Posterior vena cava (tissue), 2 donors: ENCODE data around the gene SAMHD1. TPM values are rescaled to one million over a fixed set of nuclear protein-coding genes. Genes with fewer than 3 reads are reported as not detected.

Experiments used
- DNase-seq: peaks from one replicate; pipeline ENCODE4 v3.0.0-alpha.2; 2020; ENCODE audit warnings: low spot score
- intact Hi-C, 2 donors: fragments of 100-400 bp; cut with DNase I; formaldehyde crosslinking; loops; one replicate each; pipeline versions ENCODE4 v1.14.1 to v1.14.2; 2022 to 2023
- total RNA-seq, 2 donors: library from RNA; stranded (reverse); fragmentation: NEBNext Ultra II Directional; extraction: Animal tissue kit (Norgen Biotek cat#: 25700); gene quantifications; one replicate each; pipeline ENCODE4 v1.2.1, GENCODE V29; 2021
- donor health status: DM: yes; HTN: yes; CAD: no.
- donor health status: DM: yes; HTN: yes; CAD: no.

SAMHD1 gene
- total RNA-seq, 2 donors from 2014 or later = 250 to 419 TPM

GRCh38 chr20:36861875-36862801, 89.4 kb downstream of the SAMHD1 start:
- intact Hi-C loops = loop anchor here in 1 of 2 donors (5.0 kb wide), 1 partner anchor 35 kb away; no protein-coding TSS in a partner anchor
- peak; percentile 95 for DNase-seq

DNA sequence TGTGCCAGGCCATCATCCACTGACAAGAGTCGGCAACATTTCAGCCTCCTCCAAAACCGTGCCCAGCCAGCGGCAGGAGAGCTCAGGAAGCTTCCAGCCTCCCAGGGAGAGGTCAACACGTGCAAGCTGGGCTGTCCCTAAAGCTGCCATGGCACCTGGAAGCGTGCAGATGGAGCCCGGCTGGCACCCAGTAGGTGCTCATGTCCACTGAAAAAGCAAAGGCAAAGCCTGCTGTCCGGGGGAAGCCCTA, 90.0 kb downstream of the SAMHD1 start:
- intact Hi-C loops = loop anchor here in 1 of 2 donors (5.0 kb wide), 1 partner anchor 34 kb away; no protein-coding TSS in a partner anchor
- no peak for DNase-seq

DNA sequence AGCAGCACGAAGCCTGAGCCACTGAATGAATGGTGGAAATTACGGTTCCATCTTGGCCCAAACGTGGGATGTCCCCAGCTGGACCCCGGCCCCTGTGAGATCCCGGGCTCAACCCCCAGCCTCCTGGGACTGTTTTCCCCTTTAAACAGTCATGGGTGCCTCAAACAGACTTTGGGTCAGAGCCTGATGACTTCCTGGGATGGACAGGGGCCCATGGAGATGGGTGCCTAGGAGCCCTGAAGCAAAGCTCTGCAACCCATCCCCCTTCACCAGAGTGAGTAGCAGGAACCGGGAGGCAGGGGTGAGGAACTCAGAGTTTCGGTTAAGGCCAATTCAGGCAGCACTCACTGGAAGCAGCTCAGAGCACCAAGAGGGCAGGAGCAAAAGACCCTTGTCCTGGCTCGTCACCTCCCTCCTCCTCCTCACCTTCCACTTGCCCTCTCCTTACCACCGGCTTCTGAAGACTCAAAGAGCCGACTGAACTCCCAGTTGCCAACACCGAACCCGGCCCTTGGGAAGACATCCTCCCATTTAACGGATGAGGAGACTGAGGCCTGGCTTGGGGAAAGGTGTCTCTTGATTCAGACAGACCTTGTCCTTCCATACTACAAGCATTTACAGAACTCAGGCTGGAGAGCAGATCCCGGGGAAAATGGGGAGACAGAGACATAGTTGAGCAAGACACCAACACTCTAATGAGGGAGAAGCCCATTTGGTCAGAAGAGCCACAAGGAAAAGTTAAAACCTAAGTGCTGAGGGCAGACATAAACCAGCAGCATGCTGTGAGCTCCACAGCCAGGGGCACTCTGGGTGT, 90.5 kb downstream of the SAMHD1 start:
- intact Hi-C loops = loop anchor here in 1 of 2 donors (5.0 kb wide), 1 partner anchor 34 kb away; no protein-coding TSS in a partner anchor
- DNase-seq = no peak

- intact Hi-C loops = loop anchor here in 1 of 2 donors (5.0 kb wide), 1 partner anchor 33 kb away; no protein-coding TSS in a partner anchor
- no peak for DNase-seq
These were observed 91.2 kb downstream of the SAMHD1 start for GRCh38 chr20:36860339-36860738.

GRCh38 chr20:36859700-36860330, 91.7 kb downstream of the SAMHD1 start:
- intact Hi-C loops = loop anchor here in 1 of 2 donors (5.0 kb wide), 1 partner anchor 33 kb away; no protein-coding TSS in a partner anchor
- no peak for DNase-seq

DNA sequence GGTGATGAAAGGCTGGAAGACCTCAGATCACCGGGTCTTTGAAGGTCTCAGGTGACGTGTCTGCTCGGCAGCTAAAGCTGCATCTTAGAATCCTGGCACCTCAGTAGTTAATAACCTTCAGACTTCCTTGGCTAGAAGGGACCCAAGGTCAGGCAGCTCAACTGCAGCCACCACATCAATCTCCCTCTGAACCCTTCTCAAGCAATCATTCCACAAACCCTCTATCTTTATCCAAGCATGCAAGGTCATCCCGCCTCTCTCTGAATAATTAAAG, 92.3 kb downstream of the SAMHD1 start:
- intact Hi-C loops = no loop called here
- no peak for DNase-seq

DNA sequence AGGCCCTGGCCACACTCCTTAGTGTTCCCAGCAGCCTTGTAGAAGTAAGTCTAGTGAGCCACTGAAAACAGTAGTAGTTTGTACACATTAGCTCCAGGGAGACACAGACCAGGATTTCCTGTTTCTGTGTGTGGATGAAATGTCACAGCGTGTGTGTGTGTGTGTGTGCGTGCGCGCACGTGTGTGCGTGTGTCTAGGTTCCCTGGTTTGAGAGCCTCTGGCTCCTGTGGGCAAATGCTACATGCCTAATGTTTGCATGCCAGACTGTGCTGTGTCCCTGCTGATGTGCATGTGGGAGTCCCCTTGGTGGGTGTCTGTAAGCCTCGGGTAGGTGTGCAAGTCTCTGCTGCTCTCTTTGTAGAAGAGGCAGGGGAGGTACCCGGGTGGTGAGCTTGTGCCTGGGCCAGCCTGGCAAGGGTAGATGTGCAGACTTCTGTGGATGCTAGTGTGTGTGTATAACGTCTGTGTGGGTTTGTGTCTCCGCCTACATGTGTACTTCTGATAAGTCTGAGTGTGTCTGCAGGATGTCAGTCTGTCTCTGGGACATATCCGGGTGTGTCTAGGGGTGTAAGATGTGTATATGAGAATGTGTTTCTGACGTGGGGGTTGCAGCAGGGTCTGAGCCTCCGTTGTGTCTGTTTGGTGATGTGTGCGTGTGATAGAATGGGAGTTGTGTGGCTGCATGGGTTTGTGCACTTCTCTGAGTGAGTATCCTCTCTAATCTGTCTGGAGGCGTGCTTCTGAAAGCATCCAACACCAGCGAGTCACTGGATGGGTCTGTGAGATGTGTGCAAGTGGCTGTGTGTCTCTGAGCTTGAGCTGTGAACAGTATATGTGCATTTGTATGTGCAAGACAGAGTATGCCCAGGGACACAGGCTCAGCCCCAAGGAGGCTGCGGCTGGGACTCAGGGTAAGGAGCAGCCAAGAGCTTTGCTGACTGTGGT, 94.5 kb downstream of the SAMHD1 start:
- no peak for DNase-seq
- intact Hi-C loops = no loop called here

DNA sequence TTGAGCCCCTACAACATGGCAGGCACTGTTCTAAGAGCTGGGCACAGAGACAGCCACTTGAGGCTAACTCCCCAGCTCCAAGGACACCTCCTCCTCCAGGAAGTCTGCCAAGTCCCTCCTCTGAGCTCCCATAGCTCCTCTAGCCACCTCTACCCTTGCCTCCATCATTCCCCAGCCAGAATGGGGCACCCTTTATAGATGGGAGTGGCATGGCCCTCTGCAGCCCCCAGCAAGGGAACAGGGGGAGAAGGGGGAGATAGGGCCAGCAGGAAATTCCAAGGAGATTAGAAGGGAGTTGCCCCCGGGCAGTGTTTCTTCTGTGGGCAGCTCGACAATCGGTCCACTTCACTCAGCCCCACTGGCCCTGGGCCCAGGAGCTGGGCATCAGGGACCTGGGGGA, 95.3 kb downstream of the SAMHD1 start:
- no peak for DNase-seq
- intact Hi-C loops = no loop called here

DNA sequence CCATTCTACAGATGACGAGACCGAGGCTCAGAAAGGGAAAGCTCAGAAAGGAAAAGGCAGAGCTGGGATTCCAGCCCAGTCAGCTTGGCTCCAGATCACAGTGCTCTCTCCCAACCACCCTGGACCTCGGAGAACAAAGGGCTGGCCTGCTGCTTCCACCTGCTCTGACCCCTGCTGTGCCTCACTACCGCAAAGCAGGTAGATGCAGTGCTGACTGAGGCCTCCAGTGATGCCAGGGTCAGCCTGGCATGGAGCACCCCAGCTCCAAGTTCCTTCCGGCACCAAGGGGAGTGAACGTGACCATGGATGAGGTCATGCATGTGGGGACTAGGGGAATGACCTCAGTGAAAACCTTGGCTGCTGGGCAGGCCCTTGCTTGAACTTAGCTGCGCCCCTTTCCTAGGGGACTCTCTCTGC, 96.3 kb downstream of the SAMHD1 start:
- intact Hi-C loops = loop anchor here in 1 of 2 donors (2.0 kb wide), 1 partner anchor 18 kb away; no protein-coding TSS in a partner anchor
- no peak for DNase-seq

- intact Hi-C loops = loop anchor here in 1 of 2 donors (2.0 kb wide), 1 partner anchor 18 kb away; no protein-coding TSS in a partner anchor
- DNase-seq = no peak
These were observed 96.9 kb downstream of the SAMHD1 start for GRCh38 chr20:36854348-36855240.

DNA sequence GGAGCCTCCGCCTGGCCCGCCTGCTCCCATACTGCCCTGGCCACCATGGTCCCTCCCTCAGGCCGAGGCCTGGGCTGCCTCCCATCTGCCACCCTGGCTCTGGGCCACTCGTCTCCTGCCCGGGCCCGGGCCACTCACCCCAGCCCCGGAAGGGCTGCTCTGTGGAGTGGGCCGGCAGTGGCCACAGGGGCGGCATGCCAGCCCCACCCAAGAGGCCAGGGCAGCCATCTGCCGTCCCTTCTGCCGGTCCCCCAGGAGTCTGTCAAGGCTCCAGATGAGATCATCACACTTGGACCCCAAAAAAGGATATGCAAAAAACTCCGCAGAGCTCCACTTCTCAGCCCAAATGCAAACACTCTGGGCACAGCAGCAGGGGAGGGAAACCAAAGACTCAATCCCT, 99.3 kb downstream of the SAMHD1 start:
- DNase-seq = no peak
- intact Hi-C loops = no loop called here

DNA sequence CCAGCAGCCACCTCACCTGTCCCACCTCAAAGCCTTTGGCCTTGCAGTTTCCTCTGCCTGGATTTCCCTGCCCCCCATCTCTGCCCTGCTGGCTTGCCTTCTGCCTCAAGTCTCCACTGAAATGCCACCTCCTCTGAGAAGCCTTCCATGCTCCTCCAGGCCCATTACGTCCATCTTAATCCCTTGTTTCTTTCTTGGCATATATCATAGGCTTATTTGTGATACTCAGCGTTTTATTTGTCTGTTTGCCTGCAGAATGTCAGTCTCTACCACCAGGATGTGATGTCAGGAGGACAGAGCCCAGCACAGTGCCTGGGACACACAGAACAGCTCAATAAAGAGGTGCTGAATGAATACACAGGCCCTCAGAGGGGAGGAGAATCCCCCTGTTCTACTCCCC, 100.0 kb downstream of the SAMHD1 start:
- no peak for DNase-seq
- intact Hi-C loops = no loop called here

DNA sequence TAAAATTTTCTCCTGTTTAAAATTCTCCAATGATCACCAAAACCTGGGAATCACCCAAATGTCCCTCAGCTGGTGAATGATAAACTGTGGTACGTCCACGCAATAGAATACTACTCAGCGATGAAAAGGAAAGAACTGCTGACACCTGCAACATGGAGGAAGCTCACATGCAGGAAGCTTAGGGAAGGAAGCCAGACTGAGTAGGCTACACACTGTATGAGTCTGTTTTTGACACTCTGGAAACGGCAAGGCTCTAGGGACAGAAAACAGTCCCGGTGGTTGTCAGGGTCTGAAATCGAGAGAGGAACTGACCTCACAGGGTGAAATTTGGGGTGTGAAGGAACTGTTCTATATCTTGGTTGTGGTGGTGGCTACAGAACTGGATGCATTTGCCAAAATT, 100.7 kb downstream of the SAMHD1 start:
- intact Hi-C loops = no loop called here
- no peak for DNase-seq

GRCh38 chr20:36849333-36850065, 102.0 kb downstream of the SAMHD1 start:
- intact Hi-C loops = no loop called here
- DNase-seq = no peak

DNA sequence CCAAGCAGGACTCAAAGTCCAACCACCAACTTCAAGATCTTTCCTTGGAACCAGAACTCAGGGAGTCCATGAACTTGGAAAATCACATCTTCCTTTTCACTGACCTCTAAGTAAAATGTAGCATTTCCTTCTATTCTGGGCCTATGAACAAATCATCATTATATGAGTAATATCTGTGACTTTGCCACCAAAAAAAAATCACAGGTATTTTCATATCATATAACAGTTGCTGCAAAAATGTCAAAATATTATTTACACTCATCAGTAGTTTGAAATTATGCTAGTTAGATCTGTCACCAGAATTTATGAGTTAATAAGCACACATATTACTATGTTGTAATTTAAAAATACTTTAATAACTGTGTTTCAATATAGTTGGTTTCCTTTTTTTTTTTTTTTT, 102.8 kb downstream of the SAMHD1 start:
- no peak for DNase-seq
- intact Hi-C loops = no loop called here

DNA sequence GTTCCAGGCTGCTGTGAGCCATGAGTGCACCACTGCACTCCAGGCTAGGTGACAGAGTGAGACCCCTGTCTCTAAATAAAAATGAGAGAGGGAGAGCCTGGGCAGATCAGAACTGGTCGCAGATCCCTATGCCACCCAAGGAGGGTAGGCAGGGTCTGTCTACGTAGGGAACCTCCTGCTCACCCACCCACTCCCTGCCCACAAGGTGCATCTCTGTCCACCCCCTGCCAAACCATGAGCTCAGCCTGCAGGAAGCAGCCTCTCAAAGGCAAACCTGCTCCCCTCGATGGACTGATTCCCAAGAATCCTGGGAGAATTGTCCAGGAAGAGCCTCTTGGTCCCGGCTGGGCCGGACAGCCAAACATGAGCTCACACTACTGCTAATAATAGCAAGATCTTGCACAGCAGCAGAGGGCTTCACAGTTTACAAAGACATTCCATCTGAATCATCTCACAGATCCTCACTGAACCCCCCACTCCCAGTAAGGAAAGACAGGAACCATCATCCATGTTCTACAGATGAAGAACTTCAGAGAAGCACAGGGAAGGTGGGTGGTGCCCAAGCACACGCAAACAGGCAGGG, 103.3 kb downstream of the SAMHD1 start:
- intact Hi-C loops = no loop called here
- DNase-seq = peak; percentile 91

GRCh38 chr20:36847710-36848040, 103.8 kb downstream of the SAMHD1 start:
- intact Hi-C loops = no loop called here
- DNase-seq = no peak
